ENCODE results near the gene ITPR2.
"Not testable (repeated sequence)": the region's sequence is repeated elsewhere in the genome, so short reads cannot be mapped to it uniquely, and the experiment has no call there.

The ITPR2 gene

GRCh38 chr12:26791301-26791791 is 41.6 kb downstream of the ITPR2 start:
- in situ Hi-C loops (cut with MboI; ENCODE audit: low sequenced_read_pairs) = no loop called here

- in situ Hi-C loops (cut with MboI; ENCODE audit: low sequenced_read_pairs) = no loop called here
Observed at GRCh38 chr12:26790645-26790994, 42.4 kb downstream of the ITPR2 start.

- in situ Hi-C loops (cut with MboI; ENCODE audit: low sequenced_read_pairs) = no loop called here
Observed at GRCh38 chr12:26789731-26790644, 43.0 kb downstream of the ITPR2 start.

- in situ Hi-C loops (cut with MboI; ENCODE audit: low sequenced_read_pairs) = no loop called here
Observed at GRCh38 chr12:26786865-26787514, 46.0 kb downstream of the ITPR2 start.

- in situ Hi-C loops (cut with MboI; ENCODE audit: low sequenced_read_pairs) = no loop called here
Observed at GRCh38 chr12:26786491-26786864, 46.5 kb downstream of the ITPR2 start.

- in situ Hi-C loops (cut with MboI; ENCODE audit: low sequenced_read_pairs) = not testable (repeated sequence)
Observed at GRCh38 chr12:26783816-26784379, 49.1 kb downstream of the ITPR2 start.

DNA sequence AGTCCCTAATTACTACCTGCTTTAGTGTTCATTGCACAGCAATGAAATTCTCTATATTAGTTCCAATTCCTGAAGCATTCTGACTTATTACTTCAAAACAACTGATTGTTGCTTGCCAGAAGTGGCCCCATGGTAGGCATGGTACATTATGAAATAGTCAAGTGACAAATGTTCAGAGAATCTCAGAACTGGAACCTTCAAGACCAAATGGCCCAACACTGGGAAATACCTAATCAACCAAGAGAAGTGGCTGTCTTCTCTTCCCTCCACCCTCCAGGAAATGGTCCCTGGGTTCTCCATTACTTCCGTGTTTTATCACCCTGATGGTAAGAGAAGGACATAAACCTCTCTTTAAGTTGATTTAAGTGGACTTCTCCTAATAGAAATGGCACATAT is 49.9 kb downstream of the ITPR2 start:
- in situ Hi-C loops (cut with MboI; ENCODE audit: low sequenced_read_pairs) = no loop called here

GRCh38 chr12:26782372-26783130 is 50.4 kb downstream of the ITPR2 start:
- in situ Hi-C loops (cut with MboI; ENCODE audit: low sequenced_read_pairs) = no loop called here

GRCh38 chr12:26780656-26781055 is 52.3 kb downstream of the ITPR2 start:
- in situ Hi-C loops (cut with MboI; ENCODE audit: low sequenced_read_pairs) = not testable (repeated sequence)

- in situ Hi-C loops (cut with MboI; ENCODE audit: low sequenced_read_pairs) = not testable (repeated sequence)
Observed at GRCh38 chr12:26778173-26778775, 54.7 kb downstream of the ITPR2 start.

GRCh38 chr12:26777236-26777635 is 55.8 kb downstream of the ITPR2 start:
- in situ Hi-C loops (cut with MboI; ENCODE audit: low sequenced_read_pairs) = no loop called here

GRCh38 chr12:26775991-26776390 is 57.0 kb downstream of the ITPR2 start:
- in situ Hi-C loops (cut with MboI; ENCODE audit: low sequenced_read_pairs) = not testable (repeated sequence)

DNA sequence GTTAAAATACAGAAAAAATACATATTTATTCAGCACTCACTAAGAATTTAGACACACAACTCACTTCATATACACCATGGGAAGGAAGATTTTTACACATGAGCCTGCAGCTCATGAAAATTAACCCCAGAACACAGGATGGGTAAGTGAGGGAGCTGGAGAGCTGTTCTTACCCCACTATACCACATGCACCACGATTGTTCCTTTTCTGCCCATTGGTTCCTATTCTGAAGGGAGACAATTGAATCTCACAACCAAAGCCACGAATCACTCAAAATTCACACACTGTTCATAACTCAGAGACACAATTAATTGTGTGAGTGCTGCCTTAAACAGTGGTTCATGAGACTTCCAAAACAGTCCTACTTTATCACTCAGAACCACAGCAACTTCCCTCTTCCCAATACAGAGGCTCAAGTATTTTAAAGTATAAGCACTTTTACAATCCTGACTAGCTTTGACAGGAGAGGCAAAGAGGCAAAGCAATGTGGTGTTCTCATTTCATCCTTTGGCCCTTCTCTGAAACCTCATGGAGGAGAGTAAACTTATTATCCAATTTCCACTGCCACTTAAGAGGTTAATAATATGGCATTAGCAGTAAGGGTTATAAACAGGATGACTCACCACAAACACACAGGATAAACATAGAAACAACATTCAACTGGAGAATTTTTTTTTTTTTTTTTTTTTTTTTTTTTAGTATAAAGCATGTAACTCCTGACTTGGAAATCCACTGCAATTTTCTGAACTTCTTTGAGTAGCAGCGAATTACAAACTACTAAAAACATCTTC is 59.5 kb downstream of the ITPR2 start:
- in situ Hi-C loops (cut with MboI; ENCODE audit: low sequenced_read_pairs) = no loop called here

DNA sequence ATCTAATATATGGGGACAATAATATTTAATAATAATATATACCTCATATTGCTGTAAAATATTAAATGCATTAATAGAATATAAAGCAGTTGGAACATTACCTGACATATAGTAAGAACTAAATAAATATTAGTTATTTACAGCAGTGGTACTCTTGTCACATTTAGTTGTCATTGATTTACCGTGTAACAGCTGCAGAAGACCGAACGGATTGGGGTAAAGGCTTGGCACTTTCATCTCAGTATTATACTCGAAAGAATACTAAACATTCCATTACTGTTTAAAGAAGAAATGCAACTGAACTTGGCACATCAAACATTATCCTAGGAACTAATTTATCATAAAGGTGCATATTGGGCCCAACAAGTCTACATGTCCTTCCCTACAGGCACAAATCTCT is 61.1 kb downstream of the ITPR2 start:
- in situ Hi-C loops (cut with MboI; ENCODE audit: low sequenced_read_pairs) = no loop called here

GRCh38 chr12:26770239-26771070 is 62.5 kb downstream of the ITPR2 start:
- in situ Hi-C loops (cut with MboI; ENCODE audit: low sequenced_read_pairs) = no loop called here

DNA sequence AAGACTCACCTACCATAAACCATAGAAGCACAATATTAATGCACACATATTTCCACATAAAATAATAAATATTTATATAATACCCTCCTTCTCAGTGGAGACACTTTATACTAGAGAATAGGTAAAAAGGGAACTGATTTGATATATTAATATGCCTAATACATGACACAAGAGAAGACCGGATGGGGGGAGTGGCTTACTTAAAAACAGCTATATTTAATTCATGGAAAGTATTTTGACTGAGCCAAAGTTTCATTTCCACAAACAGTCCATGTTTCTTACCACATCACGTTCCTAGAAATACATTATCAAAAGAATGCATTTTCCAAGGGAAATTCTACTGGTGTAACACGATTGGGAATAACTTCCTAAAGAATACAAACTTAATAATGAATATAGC is 63.4 kb downstream of the ITPR2 start:
- in situ Hi-C loops (cut with MboI; ENCODE audit: low sequenced_read_pairs) = no loop called here

- in situ Hi-C loops (cut with MboI; ENCODE audit: low sequenced_read_pairs) = no loop called here
Observed at GRCh38 chr12:26768611-26769603, 64.1 kb downstream of the ITPR2 start.

GRCh38 chr12:26767865-26768264 is 65.1 kb downstream of the ITPR2 start:
- in situ Hi-C loops (cut with MboI; ENCODE audit: low sequenced_read_pairs) = no loop called here
